HEK293 (cell line): ENCODE measurements around the gene BID.
A peak's percentile ranks its signal among the peaks of the same experiment; 100 is the strongest.

Experiments
- CTCF ChIA-PET: fragments of 350-600 bp; formaldehyde crosslinking; extraction: SDS; loops from one replicate; lab custom pipeline; 2021; ENCODE audit warnings: antibody characterized with exemption; lab: Yijun Ruan, JAX
- POLR2A ChIA-PET: fragments of 300-600 bp; formaldehyde crosslinking; extraction: SDS; loops from one replicate; lab custom pipeline; 2020; ENCODE audit warnings: antibody characterized with exemption, inconsistent platforms; lab: Yijun Ruan, JAX
- H3K27ac ChIP-seq: fragments of 200-500 bp; sonication (Bioruptor generic); 2 replicates; pipeline ENCODE4 v1.5.1; 2014; ENCODE audit warnings: low read depth, low read length, control low read depth, inconsistent platforms; ENCODE audit errors: extremely low read depth
- H3K36me3 ChIP-seq, 2 experiments: fragments of 200-500 bp in 1 of 2; sonication (Bioruptor generic) in 1 of 2; 1 replicate in 1 of 2; 2 replicates in 1 of 2; pipeline ENCODE4 v1.5.1; 2014 to 2017; ENCODE audit warnings: inconsistent platforms in 2 of 2, low read length in 2 of 2; ENCODE audit not compliant: control insufficient read depth in 2 of 2, insufficient read depth in 1 of 2
- H3K4me1 ChIP-seq: fragments of 200-500 bp; sonication (Bioruptor generic); 2 replicates; pipeline ENCODE4 v1.5.1; 2014; ENCODE audit warnings: mild to moderate bottlenecking, low read length, inconsistent platforms; ENCODE audit not compliant: control insufficient read depth, insufficient read depth
- H3K4me3 ChIP-seq: 2 replicates; pipeline ENCODE4 v1.5.1; 2011; ENCODE audit warnings: low read depth, mild to moderate bottlenecking, control low read depth, low read length, moderate library complexity
- H3K9me3 ChIP-seq: fragments of 200-500 bp; sonication (Bioruptor generic); 2 replicates; pipeline ENCODE4 v1.5.1; 2014; ENCODE audit warnings: low read depth, low read length, inconsistent platforms; ENCODE audit not compliant: control insufficient read depth, insufficient read depth
- BCL11A ChIP-seq: fragments of 450-650 bp; formaldehyde crosslinking; IDR thresholded peaks from 2 replicates; pipeline ENCODE4 v1.5.1; 2016; ENCODE audit warnings: low read depth, missing biosample characterization, missing genetic modification characterization
- KLF16 ChIP-seq: fragments of 450-650 bp; formaldehyde crosslinking; IDR thresholded peaks from 2 replicates; pipeline ENCODE4 v1.5.1; 2017; ENCODE audit warnings: missing biosample characterization, missing genetic modification characterization
- KLF7 ChIP-seq: fragments of 450-650 bp; formaldehyde crosslinking; IDR thresholded peaks from 2 replicates; pipeline ENCODE4 v1.5.1; 2016; ENCODE audit warnings: missing biosample characterization, missing genetic modification characterization, borderline replicate concordance
- TRIM28 ChIP-seq: IDR thresholded peaks from 2 replicates; pipeline ENCODE4 v1.6.1; 2011; ENCODE audit warnings: low read length, control low read depth, borderline replicate concordance
- WT1 ChIP-seq: fragments of 450-650 bp; formaldehyde crosslinking; IDR thresholded peaks from 2 replicates; pipeline ENCODE4 v1.5.1; 2016; ENCODE audit warnings: missing biosample characterization, missing genetic modification characterization
- ZBTB17 ChIP-seq: fragments of 450-650 bp; formaldehyde crosslinking; IDR thresholded peaks from 2 replicates; pipeline ENCODE4 v1.5.1; 2016; ENCODE audit warnings: missing biosample characterization, missing genetic modification characterization
- ZNF10 ChIP-seq: fragments of 450-650 bp; formaldehyde crosslinking; IDR thresholded peaks from 2 replicates; pipeline ENCODE4 v1.5.1; 2017; ENCODE audit warnings: missing biosample characterization, missing genetic modification characterization
- ZNF114 ChIP-seq: fragments of 450-650 bp; formaldehyde crosslinking; IDR thresholded peaks from 2 replicates; pipeline ENCODE4 v1.5.0; 2017; ENCODE audit warnings: missing biosample characterization, missing genetic modification characterization
- ZNF133 ChIP-seq: fragments of 450-650 bp; formaldehyde crosslinking; IDR thresholded peaks from 2 replicates; pipeline ENCODE4 v1.5.1; 2016; ENCODE audit warnings: missing biosample characterization, missing genetic modification characterization
- ZNF155 ChIP-seq: fragments of 450-650 bp; formaldehyde crosslinking; IDR thresholded peaks from 2 replicates; pipeline ENCODE4 v1.5.1; 2016; ENCODE audit warnings: missing biosample characterization, missing genetic modification characterization
- ZNF223 ChIP-seq: fragments of 450-650 bp; formaldehyde crosslinking; IDR thresholded peaks from 2 replicates; pipeline ENCODE4 v1.5.1; 2016; ENCODE audit warnings: missing biosample characterization, missing genetic modification characterization
- ZNF366 ChIP-seq: fragments of 450-650 bp; formaldehyde crosslinking; conservative IDR thresholded peaks from 2 replicates; pipeline ENCODE4 v1.5.1; 2016; ENCODE audit warnings: missing biosample characterization, missing genetic modification characterization
- ZNF37A ChIP-seq: fragments of 450-650 bp; IDR thresholded peaks from 2 replicates; pipeline ENCODE4 v1.5.1; 2018; ENCODE audit warnings: missing biosample characterization, missing genetic modification characterization
- ZNF610 ChIP-seq: fragments of 450-650 bp; formaldehyde crosslinking; IDR thresholded peaks from 2 replicates; pipeline ENCODE4 v1.5.1; 2016; ENCODE audit warnings: missing biosample characterization, missing genetic modification characterization, borderline replicate concordance
- ZNF670 ChIP-seq: fragments of 450-650 bp; formaldehyde crosslinking; IDR thresholded peaks from 2 replicates; pipeline ENCODE4 v1.5.1; 2016; ENCODE audit warnings: missing biosample characterization, missing genetic modification characterization, low read depth
- ZSCAN16 ChIP-seq: fragments of 450-650 bp; formaldehyde crosslinking; IDR thresholded peaks from 2 replicates; pipeline ENCODE4 v1.5.1; 2016; ENCODE audit warnings: missing biosample characterization, missing genetic modification characterization
- ZXDB ChIP-seq: fragments of 450-650 bp; formaldehyde crosslinking; IDR thresholded peaks from 2 replicates; pipeline ENCODE4 v1.5.1; 2016; ENCODE audit warnings: missing biosample characterization, missing genetic modification characterization
- TF ChIP-seq, protein P1 (sequence below): fragments of 450-650 bp; formaldehyde crosslinking; IDR thresholded peaks from 2 replicates; pipeline ENCODE4 v1.5.1; 2016; ENCODE audit warnings: missing biosample characterization, missing genetic modification characterization
- TF ChIP-seq, protein P2 (sequence below): fragments of 450-650 bp; formaldehyde crosslinking; IDR thresholded peaks from 2 replicates; pipeline ENCODE4 v1.5.1; 2016; ENCODE audit warnings: missing biosample characterization, missing genetic modification characterization
- TF ChIP-seq, protein P3 (sequence below): fragments of 450-650 bp; formaldehyde crosslinking; IDR thresholded peaks from 2 replicates; pipeline ENCODE4 v1.5.1; 2016; ENCODE audit warnings: missing biosample characterization, missing genetic modification characterization

Gene BID

DNA sequence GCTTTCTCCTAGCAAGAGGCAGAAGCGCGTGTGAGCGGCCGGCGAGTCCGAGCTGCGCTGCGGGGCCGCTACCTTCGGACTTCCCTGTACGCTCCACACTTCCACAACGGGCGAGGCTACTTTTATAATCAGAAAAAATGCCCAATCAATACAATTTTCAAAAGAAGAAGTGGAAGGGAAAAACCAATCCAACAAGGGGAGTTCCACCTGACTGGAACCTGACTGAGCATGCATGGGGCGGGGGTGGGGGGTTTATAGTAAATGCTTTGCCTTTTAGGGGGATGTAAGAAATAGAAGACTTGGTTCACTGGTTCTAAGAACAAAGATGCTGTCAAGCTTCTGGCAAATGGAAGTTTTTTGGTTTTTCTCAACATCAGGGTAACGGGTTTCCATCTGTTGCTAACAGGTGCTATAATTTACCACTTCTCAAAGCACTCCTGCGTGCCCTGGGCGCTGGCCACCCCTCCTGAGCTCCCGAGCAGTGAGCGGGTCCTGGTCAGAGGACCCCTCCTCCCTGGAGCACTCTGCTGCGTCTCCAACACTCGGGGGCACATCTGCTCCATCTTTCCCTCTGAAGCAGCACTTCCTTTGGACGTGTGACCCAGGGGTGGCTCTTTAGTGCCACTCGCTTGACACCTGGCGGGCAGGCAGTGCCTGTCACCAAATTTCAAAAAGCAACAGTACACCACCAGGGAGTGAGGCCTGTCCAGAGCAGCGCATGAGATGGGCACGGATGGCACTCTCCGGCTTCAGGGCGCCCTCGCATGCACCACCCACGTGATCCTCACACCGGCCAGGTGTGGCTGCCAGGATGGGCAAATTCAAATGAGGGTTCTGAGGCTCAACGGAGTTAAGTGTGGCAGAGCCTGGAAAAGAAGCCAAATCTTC, 21.6 kb upstream of the BID start:
- Histone ChIP-seq H3K27ac (no peak overlapping the region), H3K36me3 (peaks cover 0 to 3% of the 10 kb centered on the region in 2 experiments; a peak in 1 of 3 replicates), H3K4me3 (no peak overlapping the region), H3K4me1 (no peaks in the 10 kb centered on the region), H3K9me3 (no peaks in the 10 kb centered on the region)
- no peak for TF ChIP-seq WT1 (tag by site-specific recombination)
- TF ChIP-seq, protein P1, sequence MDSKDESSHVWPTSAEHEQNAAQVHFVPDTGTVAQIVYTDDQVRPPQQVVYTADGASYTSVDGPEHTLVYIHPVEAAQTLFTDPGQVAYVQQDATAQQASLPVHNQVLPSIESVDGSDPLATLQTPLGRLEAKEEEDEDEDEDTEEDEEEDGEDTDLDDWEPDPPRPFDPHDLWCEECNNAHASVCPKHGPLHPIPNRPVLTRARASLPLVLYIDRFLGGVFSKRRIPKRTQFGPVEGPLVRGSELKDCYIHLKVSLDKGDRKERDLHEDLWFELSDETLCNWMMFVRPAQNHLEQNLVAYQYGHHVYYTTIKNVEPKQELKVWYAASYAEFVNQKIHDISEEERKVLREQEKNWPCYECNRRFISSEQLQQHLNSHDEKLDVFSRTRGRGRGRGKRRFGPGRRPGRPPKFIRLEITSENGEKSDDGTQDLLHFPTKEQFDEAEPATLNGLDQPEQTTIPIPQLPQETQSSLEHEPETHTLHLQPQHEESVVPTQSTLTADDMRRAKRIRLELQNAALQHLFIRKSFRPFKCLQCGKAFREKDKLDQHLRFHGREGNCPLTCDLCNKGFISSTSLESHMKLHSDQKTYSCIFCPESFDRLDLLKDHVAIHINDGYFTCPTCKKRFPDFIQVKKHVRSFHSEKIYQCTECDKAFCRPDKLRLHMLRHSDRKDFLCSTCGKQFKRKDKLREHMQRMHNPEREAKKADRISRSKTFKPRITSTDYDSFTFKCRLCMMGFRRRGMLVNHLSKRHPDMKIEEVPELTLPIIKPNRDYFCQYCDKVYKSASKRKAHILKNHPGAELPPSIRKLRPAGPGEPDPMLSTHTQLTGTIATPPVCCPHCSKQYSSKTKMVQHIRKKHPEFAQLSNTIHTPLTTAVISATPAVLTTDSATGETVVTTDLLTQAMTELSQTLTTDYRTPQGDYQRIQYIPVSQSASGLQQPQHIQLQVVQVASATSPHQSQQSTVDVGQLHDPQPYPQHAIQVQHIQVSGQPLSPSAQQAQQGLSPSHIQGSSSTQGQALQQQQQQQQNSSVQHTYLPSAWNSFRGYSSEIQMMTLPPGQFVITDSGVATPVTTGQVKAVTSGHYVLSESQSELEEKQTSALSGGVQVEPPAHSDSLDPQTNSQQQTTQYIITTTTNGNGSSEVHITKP, result peak; percentile 73
- ChIA-PET CTCF (interaction anchor here (0.5 to 0.7 kb wide), 3 partner anchors 14 to 280 kb away, joined by 3 to 6 read pairs (median 4); no protein-coding TSS in a partner anchor), POLR2A (no interaction called here)

DNA sequence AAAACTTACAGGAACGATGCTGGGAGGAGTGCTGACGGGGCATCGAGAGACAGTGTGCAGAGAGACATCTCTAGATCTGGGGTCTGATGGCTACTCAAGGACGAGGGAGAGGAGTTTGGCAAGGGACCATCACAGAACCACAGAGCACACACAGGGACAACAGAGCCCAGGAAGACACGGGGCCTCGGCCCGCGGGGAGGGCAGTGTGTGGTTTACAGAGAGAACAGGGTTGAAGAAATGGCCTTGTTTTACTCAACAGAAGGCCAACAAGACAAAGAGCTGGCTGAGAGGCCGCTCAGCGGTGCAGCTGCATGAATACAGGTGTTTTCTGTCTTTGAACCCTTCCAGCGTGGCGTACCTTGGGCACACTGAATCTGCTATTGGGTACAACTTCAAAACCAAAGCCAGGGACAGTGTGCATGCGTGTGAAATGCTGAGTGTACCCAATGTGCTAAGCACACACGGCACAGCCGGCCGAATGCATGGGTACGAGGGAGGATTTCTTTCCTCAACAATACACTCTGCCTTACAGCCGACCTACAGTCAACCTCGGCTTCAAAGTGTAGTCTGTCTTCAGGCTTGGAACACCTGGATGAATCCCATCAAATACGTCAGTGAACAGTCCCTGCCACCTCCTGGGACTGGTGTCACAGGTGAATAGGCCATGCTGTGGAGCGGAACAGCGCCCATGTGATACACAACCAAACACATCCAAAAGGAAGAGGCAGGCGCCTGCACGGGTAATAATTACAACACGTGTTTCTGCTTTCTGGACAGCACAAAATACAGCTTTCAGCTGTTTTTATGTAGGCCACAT, 20.7 kb upstream of the BID start:
- Histone ChIP-seq H3K4me3 (no peak overlapping the region), H3K9me3 (no peaks in the 10 kb centered on the region), H3K36me3 (peaks cover 0 to 13% of the 10 kb centered on the region in 2 experiments; a peak in 1 of 3 replicates), H3K27ac (no peak overlapping the region), H3K4me1 (no peaks in the 10 kb centered on the region)
- POLR2A ChIA-PET, result no interaction called here
- CTCF ChIA-PET, result interaction anchor here (0.5 to 0.7 kb wide), 3 partner anchors 15 to 281 kb away, joined by 3 to 6 read pairs (median 4); no protein-coding TSS in a partner anchor
- TF ChIP-seq KLF16, result no peak
- no peak for TF ChIP-seq ZBTB17 (tag by site-specific recombination)
- no peak for TF ChIP-seq TRIM28
- no peak for TF ChIP-seq ZNF670 (tag by site-specific recombination)
- no peak for TF ChIP-seq ZNF10 (tag by site-specific recombination)
- no peak for TF ChIP-seq ZNF223 (tag by site-specific recombination)
- TF ChIP-seq ZSCAN16 (tag by site-specific recombination), result no peak
- TF ChIP-seq, protein P2, sequence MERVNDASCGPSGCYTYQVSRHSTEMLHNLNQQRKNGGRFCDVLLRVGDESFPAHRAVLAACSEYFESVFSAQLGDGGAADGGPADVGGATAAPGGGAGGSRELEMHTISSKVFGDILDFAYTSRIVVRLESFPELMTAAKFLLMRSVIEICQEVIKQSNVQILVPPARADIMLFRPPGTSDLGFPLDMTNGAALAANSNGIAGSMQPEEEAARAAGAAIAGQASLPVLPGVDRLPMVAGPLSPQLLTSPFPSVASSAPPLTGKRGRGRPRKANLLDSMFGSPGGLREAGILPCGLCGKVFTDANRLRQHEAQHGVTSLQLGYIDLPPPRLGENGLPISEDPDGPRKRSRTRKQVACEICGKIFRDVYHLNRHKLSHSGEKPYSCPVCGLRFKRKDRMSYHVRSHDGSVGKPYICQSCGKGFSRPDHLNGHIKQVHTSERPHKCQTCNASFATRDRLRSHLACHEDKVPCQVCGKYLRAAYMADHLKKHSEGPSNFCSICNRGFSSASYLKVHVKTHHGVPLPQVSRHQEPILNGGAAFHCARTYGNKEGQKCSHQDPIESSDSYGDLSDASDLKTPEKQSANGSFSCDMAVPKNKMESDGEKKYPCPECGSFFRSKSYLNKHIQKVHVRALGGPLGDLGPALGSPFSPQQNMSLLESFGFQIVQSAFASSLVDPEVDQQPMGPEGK (tag by site-specific recombination), result no peak
- TF ChIP-seq ZNF114 (tag by site-specific recombination), result no peak
- no peak for TF ChIP-seq ZNF133 (tag by site-specific recombination)

DNA sequence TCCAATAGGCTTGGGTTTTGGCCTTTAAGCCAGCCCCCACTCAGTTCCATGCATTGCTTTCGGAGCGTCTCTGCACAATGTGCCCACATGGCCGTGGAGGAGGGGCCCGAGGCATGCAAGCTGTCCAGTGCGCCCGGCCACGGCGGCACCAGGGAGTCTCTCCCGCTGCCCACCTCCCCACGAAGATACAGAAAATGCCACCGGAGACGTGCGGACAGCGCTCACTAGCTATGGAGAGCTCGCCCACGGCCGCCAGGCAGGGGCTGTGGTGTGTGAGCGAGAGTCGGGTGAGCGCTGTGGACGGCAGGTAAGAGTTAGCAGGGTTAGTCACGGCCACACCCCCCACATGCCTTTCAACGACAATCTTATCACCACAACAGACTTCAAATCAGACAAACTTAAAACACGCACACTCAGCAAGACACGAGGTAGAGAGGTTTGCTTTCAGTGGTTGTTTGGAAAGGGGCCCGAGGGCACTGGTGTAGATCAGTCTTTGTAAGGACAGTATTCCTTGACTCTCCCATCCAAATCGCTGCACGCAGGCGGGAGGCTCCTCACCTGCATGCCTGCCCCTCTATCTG, 18.7 kb upstream of the BID start:
- CTCF ChIA-PET, result no interaction called here
- no peaks in the 10 kb centered on the region for H3K4me1 ChIP-seq
- POLR2A ChIA-PET, result no interaction called here
- TF ChIP-seq, protein P3, sequence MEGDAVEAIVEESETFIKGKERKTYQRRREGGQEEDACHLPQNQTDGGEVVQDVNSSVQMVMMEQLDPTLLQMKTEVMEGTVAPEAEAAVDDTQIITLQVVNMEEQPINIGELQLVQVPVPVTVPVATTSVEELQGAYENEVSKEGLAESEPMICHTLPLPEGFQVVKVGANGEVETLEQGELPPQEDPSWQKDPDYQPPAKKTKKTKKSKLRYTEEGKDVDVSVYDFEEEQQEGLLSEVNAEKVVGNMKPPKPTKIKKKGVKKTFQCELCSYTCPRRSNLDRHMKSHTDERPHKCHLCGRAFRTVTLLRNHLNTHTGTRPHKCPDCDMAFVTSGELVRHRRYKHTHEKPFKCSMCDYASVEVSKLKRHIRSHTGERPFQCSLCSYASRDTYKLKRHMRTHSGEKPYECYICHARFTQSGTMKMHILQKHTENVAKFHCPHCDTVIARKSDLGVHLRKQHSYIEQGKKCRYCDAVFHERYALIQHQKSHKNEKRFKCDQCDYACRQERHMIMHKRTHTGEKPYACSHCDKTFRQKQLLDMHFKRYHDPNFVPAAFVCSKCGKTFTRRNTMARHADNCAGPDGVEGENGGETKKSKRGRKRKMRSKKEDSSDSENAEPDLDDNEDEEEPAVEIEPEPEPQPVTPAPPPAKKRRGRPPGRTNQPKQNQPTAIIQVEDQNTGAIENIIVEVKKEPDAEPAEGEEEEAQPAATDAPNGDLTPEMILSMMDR (tag by site-specific recombination), result no peak
- TF ChIP-seq ZNF610 (tag by site-specific recombination), result no peak
- no peak for TF ChIP-seq KLF7 (tag by site-specific recombination)
- no peak for TF ChIP-seq ZNF155
- TF ChIP-seq ZXDB (tag by site-specific recombination), result no peak
- no peak for TF ChIP-seq BCL11A (tag by site-specific recombination)
- no peak for TF ChIP-seq ZNF366
- TF ChIP-seq ZNF37A, result no peak

More for the DNA sequence above, 18.7 kb upstream of the BID start:
- no peaks in the 10 kb centered on the region for H3K9me3 ChIP-seq
- peaks cover 0 to 28% of the 10 kb centered on the region in 2 experiments; a peak in 1 of 3 replicates for H3K36me3 ChIP-seq
- no peak overlapping the region for H3K4me3 ChIP-seq
- H3K27ac ChIP-seq, result no peak overlapping the region
